ENCODE measurements around the gene CRACR2B. TPM values are rescaled to one million over a fixed set of nuclear protein-coding genes. Genes with fewer than 3 reads are reported as not detected.

CRACR2B gene
- total RNA-seq, 1 donor from 2014 or later, result 50.9 TPM

DNA sequence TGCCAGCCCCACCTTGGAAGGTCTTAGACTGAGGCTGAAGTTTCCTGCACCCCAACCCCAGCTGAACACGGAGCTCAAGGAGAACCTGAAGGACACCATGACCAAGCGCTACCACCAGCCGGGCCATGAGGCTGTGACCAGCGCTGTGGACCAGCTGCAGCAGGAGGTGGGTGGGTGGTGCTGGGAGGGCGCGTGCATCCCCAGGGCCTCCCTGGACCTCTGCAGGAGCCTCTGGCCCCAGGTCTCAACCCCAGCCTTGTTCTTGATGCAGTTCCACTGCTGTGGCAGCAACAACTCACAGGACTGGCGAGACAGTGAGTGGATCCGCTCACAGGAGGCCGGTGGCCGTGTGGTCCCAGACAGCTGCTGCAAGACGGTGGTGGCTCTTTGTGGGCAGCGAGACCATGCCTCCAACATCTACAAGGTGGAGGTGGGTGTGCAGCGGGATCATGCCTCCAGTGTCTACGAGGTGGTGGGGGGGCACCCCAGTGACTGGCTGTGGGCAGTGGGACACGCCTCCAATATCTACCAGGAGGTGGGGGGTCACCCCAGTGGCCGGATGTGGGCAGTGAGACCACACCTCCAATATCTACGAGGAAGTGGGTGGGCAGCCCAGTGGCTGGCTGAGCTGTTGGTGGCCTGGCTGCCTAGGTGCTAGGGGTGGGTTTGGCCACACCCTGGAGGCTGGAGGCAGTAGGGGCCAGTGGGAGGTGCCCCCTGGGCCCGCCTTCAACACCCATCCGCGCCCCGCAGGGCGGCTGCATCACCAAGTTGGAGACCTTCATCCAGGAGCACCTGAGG is 9.7 kb downstream of the CRACR2B start:
- H3K27me3 Mint-ChIP-seq, result peaks cover under 1% of the 10 kb centered on the region
- H3K9me3 Mint-ChIP-seq (ENCODE audit: low read depth), result no peaks in the 10 kb centered on the region
- no peak overlapping the region for H3K4me3 Mint-ChIP-seq (ENCODE audit: low read depth)
- no peaks in the 10 kb centered on the region for H3K36me3 Mint-ChIP-seq (ENCODE audit: insufficient read depth)
- H3K27ac Mint-ChIP-seq, result no peak overlapping the region
- DNase-seq (ENCODE audit: low spot score, unreplicated experiment), result no peak
- H3K4me1 Mint-ChIP-seq (ENCODE audit: low read depth), result peaks cover 9% of the 10 kb centered on the region
- no peak for TF ChIP-seq CTCF (IDR thresholded peaks at IDR 0.05; ENCODE audit: unreplicated experiment)

GRCh38 chr11:837990-838307 is 10.2 kb downstream of the CRACR2B start:
- no peak for DNase-seq (ENCODE audit: low spot score, unreplicated experiment)
- H3K36me3 Mint-ChIP-seq (ENCODE audit: insufficient read depth), result no peaks in the 10 kb centered on the region
- H3K27ac Mint-ChIP-seq, result no peak overlapping the region
- peaks cover 9% of the 10 kb centered on the region for H3K4me1 Mint-ChIP-seq (ENCODE audit: low read depth)
- TF ChIP-seq CTCF (IDR thresholded peaks at IDR 0.05; ENCODE audit: unreplicated experiment), result no peak
- no peaks in the 10 kb centered on the region for H3K27me3 Mint-ChIP-seq
- no peak overlapping the region for H3K4me3 Mint-ChIP-seq (ENCODE audit: low read depth)
- no peaks in the 10 kb centered on the region for H3K9me3 Mint-ChIP-seq (ENCODE audit: low read depth)

- no peaks in the 10 kb centered on the region for H3K27me3 Mint-ChIP-seq
- peaks cover 12% of the 10 kb centered on the region for H3K4me1 Mint-ChIP-seq (ENCODE audit: low read depth)
- no peak overlapping the region for H3K4me3 Mint-ChIP-seq (ENCODE audit: low read depth)
- no peak for DNase-seq (ENCODE audit: low spot score, unreplicated experiment)
- H3K36me3 Mint-ChIP-seq (ENCODE audit: insufficient read depth), result no peaks in the 10 kb centered on the region
- peak; percentile 40 for TF ChIP-seq CTCF (IDR thresholded peaks at IDR 0.05; ENCODE audit: unreplicated experiment)
- H3K27ac Mint-ChIP-seq, result no peak overlapping the region
- H3K9me3 Mint-ChIP-seq (ENCODE audit: low read depth), result no peaks in the 10 kb centered on the region
Observed at GRCh38 chr11:838441-839279, 10.9 kb downstream of the CRACR2B start.

DNA sequence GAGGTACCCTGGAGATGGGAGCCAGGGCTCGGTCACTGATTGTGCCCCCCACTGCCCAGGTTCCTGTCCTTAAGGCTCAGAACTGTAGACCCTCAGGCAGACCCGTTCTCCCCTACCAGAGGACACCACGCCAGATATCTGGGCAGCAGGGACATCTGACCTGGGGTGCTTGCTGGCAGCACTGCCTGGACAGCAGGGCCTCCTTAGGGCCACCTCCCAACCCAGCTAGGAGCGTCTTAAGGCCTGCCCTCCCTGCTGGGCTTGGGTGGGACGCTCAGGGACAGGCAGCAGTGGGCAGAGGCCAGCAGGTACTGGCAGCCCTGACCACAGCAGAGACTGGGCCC is 11.5 kb downstream of the CRACR2B start:
- no peak overlapping the region for H3K27ac Mint-ChIP-seq
- no peak for TF ChIP-seq CTCF (IDR thresholded peaks at IDR 0.05; ENCODE audit: unreplicated experiment)

DNA sequence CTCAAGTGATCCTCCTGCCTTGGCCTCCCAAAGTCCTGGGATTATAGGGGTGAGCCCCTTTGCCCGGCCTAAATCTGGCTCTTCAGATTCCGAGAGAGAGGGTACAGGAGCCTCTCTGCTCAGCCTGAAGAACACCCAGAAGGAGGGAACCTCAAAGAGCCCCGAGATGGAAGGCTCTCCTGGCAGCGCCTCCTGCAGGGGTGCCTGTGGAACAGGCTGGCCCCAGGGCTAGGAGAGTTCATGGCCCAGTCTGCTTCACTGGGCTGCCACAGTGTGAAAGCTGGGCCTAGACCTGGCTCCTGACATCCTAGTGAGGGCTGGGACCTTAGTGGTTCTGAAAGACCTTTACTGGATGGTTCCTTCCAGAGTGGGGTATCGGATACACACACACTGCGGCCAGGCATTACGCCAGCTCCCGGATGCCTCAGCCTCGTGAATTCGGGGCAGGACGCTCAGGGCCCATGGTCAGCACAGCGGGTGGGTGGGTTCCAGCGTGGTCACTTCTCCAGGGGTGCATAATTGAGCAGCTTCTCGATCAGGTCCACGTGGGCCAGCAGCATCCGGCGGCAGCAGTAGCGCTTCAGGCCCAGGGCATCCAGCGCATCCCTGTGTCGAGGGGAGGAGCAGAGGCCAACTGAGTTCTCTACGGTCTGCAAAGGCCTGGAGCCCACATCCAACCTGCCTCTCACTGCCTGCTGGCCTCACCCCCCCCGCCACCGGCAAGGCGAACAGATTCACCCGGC is 12.3 kb downstream of the CRACR2B start:
- Mint-ChIP-seq H3K36me3 (ENCODE audit: insufficient read depth) (no peaks in the 10 kb centered on the region), H3K9me3 (ENCODE audit: low read depth) (no peaks in the 10 kb centered on the region), H3K27ac (no peak overlapping the region), H3K4me1 (ENCODE audit: low read depth) (peaks cover 14% of the 10 kb centered on the region), H3K4me3 (ENCODE audit: low read depth) (peak overlapping the region; percentile 84), H3K27me3 (no peaks in the 10 kb centered on the region)
- DNase-seq (ENCODE audit: low spot score, unreplicated experiment), result no peak
- peak; percentile 24 for TF ChIP-seq CTCF (IDR thresholded peaks at IDR 0.05; ENCODE audit: unreplicated experiment)

More for the DNA sequence above, 11.5 kb downstream of the CRACR2B start:
- peaks cover 10% of the 10 kb centered on the region for H3K4me1 Mint-ChIP-seq (ENCODE audit: low read depth)
- DNase-seq (ENCODE audit: low spot score, unreplicated experiment), result no peak
- H3K9me3 Mint-ChIP-seq (ENCODE audit: low read depth), result no peaks in the 10 kb centered on the region
- no peaks in the 10 kb centered on the region for H3K27me3 Mint-ChIP-seq
- H3K4me3 Mint-ChIP-seq (ENCODE audit: low read depth), result no peak overlapping the region
- no peaks in the 10 kb centered on the region for H3K36me3 Mint-ChIP-seq (ENCODE audit: insufficient read depth)

Data from progenitor cell of endocrine pancreas (in vitro differentiated cells).